MM.1S (cell line): ENCODE data around the gene ZNF521.

ENCODE experiments used
- EZH2 ChIP-seq: fragments of 300-600 bp; sonication (generic); optimal IDR thresholded peaks from 2 replicates; pipeline ENCODE3; 2017; ENCODE audit warnings: low read depth, mild to moderate bottlenecking, antibody characterized with exemption, low read length, mixed read lengths
- EZH2phosphoT487 ChIP-seq: fragments of 300-600 bp; sonication (generic); IDR thresholded peaks from 2 replicates; pipeline ENCODE4 v1.6.1; 2018; ENCODE audit warnings: antibody characterized with exemption, low read length
- TF ChIP-seq, protein P1 (sequence below): fragments of 300-600 bp; sonication (generic); IDR thresholded peaks from 2 replicates; pipeline ENCODE4 v1.5.1; 2016; ENCODE audit warnings: antibody characterized with exemption, low read length, mixed read lengths

DNA sequence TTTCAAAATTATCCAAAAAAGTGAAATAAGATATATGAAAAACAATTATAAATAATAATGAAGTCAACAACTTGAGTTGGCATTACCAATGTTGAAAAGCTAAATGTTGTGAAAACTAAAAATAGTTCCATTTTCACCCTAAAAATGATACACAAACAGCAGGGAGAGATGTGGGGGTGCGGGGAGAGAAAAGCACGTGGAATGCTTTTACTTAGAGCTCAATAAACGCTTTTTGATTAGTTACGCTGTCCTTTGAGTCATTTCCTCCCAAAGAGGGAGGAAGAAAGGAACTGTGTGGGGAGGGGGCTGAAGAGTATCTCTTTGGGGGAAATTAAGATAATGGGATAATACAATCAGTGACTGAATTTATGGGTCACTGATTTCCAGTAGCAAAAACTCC, 29.2 kb downstream of the ZNF521 start:
- TF ChIP-seq, protein P1, sequence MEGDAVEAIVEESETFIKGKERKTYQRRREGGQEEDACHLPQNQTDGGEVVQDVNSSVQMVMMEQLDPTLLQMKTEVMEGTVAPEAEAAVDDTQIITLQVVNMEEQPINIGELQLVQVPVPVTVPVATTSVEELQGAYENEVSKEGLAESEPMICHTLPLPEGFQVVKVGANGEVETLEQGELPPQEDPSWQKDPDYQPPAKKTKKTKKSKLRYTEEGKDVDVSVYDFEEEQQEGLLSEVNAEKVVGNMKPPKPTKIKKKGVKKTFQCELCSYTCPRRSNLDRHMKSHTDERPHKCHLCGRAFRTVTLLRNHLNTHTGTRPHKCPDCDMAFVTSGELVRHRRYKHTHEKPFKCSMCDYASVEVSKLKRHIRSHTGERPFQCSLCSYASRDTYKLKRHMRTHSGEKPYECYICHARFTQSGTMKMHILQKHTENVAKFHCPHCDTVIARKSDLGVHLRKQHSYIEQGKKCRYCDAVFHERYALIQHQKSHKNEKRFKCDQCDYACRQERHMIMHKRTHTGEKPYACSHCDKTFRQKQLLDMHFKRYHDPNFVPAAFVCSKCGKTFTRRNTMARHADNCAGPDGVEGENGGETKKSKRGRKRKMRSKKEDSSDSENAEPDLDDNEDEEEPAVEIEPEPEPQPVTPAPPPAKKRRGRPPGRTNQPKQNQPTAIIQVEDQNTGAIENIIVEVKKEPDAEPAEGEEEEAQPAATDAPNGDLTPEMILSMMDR = no peak
- TF ChIP-seq EZH2 (no peak), EZH2phosphoT487 (no peak)
